ENCODE results near the gene SP9. TPM values are rescaled to one million over a fixed set of nuclear protein-coding genes. Genes with fewer than 3 reads are reported as not detected.

The SP9 gene
- total and polyA plus RNA-seq, 10 donors = not detected

DNA sequence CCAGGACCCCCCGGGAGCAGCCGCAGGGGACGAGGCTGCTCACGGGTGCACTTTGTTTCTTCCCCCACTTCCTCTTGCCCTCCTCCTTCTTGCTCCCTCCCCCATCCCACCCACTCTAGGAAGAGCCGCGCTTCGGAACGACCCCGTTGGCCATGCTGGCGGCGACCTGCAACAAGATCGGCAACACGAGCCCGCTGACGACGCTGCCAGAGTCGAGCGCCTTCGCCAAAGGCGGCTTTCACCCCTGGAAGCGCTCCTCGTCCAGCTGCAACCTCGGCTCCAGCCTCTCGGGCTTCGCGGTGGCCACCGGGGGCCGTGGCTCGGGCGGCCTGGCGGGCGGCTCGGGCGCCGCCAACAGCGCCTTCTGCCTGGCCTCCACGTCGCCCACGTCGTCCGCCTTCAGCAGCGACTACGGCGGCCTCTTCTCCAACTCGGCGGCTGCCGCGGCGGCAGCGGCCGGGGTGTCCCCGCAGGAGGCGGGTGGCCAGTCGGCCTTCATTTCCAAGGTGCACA lies 1.3 kb downstream of the SP9 start:
- H3K9me3 ChIP-seq = peaks cover 0 to 3% (median 0%) of the 10 kb centered on the region in 8 donors
- H3K27me3 ChIP-seq (replicated peaks in 1 of 7) = peaks cover 38 to 100% (median 100%) of the 10 kb centered on the region in 7 donors
- 1 to 4% (median 3%) methylated on average over 35 to 54 of the region's 54 CpGs for WGBS, 5 donors
- peak; percentile 81 for DNase-seq
- H3K36me3 ChIP-seq = no peaks in the 10 kb centered on the region
- intact Hi-C loops (cut with DNase I; ENCODE audit: low total_unique reads) = no loop called here
- peak overlapping the region in 7 of 8 donors; percentile 30 to 70 (median 41) for H3K4me3 ChIP-seq
- TF ChIP-seq POLR2AphosphoS5 (IDR thresholded peaks at IDR 0.05) (peak in 1 of 3 donors; percentile 11), POLR2A (IDR thresholded peaks at IDR 0.05) (no peak)
- TF ChIP-seq, protein P1, sequence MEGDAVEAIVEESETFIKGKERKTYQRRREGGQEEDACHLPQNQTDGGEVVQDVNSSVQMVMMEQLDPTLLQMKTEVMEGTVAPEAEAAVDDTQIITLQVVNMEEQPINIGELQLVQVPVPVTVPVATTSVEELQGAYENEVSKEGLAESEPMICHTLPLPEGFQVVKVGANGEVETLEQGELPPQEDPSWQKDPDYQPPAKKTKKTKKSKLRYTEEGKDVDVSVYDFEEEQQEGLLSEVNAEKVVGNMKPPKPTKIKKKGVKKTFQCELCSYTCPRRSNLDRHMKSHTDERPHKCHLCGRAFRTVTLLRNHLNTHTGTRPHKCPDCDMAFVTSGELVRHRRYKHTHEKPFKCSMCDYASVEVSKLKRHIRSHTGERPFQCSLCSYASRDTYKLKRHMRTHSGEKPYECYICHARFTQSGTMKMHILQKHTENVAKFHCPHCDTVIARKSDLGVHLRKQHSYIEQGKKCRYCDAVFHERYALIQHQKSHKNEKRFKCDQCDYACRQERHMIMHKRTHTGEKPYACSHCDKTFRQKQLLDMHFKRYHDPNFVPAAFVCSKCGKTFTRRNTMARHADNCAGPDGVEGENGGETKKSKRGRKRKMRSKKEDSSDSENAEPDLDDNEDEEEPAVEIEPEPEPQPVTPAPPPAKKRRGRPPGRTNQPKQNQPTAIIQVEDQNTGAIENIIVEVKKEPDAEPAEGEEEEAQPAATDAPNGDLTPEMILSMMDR (IDR thresholded peaks at IDR 0.05 in 8 of 11, conservative IDR thresholded peaks at IDR 0.05 in 3 of 11) = no peak
- peaks cover 27 to 80% (median 69%) of the 10 kb centered on the region in 6 donors for H3K4me1 ChIP-seq
- H3K27ac ChIP-seq = no peak overlapping the region

DNA sequence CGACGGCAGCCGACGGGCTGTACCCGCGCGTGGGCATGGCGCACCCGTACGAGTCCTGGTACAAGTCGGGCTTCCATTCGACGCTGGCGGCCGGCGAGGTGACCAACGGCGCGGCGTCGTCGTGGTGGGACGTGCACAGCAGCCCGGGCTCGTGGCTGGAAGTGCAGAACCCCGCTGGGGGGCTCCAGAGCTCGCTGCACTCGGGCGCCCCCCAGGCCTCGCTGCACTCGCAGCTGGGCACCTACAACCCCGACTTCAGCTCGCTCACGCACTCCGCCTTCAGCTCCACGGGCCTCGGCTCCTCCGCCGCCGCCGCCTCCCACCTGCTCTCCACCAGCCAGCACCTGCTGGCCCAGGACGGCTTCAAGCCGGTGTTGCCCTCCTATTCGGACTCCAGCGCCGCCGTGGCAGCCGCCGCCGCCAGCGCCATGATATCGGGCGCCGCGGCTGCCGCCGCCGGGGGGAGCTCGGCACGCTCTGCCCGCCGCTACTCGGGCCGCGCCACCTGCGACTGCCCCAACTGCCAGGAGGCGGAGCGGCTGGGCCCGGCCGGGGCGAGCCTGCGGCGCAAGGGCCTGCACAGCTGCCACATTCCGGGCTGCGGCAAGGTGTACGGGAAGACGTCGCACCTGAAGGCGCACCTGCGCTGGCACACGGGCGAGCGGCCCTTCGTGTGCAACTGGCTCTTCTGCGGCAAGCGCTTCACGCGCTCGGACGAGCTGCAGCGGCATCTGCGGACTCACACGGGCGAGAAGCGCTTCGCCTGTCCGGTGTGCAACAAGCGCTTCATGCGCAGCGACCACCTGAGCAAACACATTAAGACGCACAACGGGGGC lies 2.0 kb downstream of the SP9 start:
- H3K9me3 ChIP-seq = peaks cover 0 to 3% (median 0%) of the 10 kb centered on the region in 8 donors
- no peaks in the 10 kb centered on the region for H3K36me3 ChIP-seq
- no peak for TF ChIP-seq POLR2A (IDR thresholded peaks at IDR 0.05)
- no peak for TF ChIP-seq POLR2AphosphoS5 (IDR thresholded peaks at IDR 0.05)
- TF ChIP-seq, protein P1 (IDR thresholded peaks at IDR 0.05 in 8 of 11, conservative IDR thresholded peaks at IDR 0.05 in 3 of 11) = peak in 3 of 11 experiments; percentile 16 to 18 (median 17)
- H3K4me1 ChIP-seq = peaks cover 28 to 87% (median 75%) of the 10 kb centered on the region in 6 donors
- peaks cover 37 to 100% (median 100%) of the 10 kb centered on the region in 7 donors for H3K27me3 ChIP-seq (replicated peaks in 1 of 7)
- intact Hi-C loops (cut with DNase I; ENCODE audit: low total_unique reads) = no loop called here
- WGBS, 5 donors = 2 to 3% (median 2%) methylated on average over 22 to 102 of the region's 102 CpGs
- peak overlapping the region; percentile 19 to 70 (median 40) for H3K4me3 ChIP-seq
- DNase-seq = peak; percentile 91
- H3K27ac ChIP-seq = no peak overlapping the region

DNA sequence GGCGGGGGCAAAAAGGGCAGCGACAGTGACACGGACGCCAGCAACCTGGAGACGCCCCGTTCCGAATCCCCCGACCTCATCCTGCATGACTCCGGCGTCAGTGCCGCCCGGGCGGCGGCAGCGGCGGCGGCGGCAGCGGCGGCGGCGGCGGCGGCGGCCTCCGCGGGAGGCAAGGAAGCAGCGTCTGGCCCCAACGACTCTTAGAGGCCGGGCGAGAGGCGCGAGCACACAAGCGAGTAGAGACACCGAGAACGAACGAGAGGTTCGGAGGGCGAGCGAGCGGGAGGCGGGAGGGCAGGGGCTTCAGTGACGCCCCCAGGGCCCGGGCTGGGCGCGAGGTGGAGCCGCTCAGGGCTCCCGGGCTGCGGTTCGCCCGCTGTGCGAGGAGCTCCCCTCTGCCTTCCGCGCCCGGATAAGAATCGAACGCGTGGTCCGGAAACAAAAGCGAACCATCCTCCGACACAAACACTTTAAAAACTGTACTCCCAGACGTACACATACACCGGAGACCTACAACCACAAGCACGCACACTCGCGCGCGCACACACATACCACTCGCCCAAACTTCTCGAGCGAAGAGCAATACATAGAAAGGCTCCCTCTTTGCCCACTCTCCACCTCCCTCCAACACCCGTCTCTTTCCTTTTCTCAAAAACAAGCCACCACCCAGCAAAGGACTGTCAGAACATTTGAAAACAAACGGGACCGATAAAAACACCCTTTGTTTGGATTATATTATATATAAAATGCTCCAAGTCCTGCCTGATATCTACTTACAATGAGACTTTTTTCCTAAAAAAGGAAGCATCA lies 2.8 kb downstream of the SP9 start:
- peak; percentile 79 for DNase-seq
- WGBS, 5 donors = 2 to 4% (median 3%) methylated on average over 25 to 74 of the region's 74 CpGs
- H3K4me1 ChIP-seq = peaks cover 34 to 91% (median 80%) of the 10 kb centered on the region in 6 donors

More for the DNA sequence above, 2.8 kb downstream of the SP9 start:
- peaks cover 31 to 100% (median 100%) of the 10 kb centered on the region in 7 donors for H3K27me3 ChIP-seq (replicated peaks in 1 of 7)
- no peaks in the 10 kb centered on the region for H3K36me3 ChIP-seq
- no peak overlapping the region for H3K27ac ChIP-seq
- H3K9me3 ChIP-seq = peaks cover 0 to 3% (median 0%) of the 10 kb centered on the region in 8 donors
- TF ChIP-seq POLR2AphosphoS5 (IDR thresholded peaks at IDR 0.05) (peak; percentile 43 to 75 (median 50)), POLR2A (IDR thresholded peaks at IDR 0.05) (no peak)
- TF ChIP-seq, protein P1 (IDR thresholded peaks at IDR 0.05 in 8 of 11, conservative IDR thresholded peaks at IDR 0.05 in 3 of 11) = no peak
- intact Hi-C loops (cut with DNase I; ENCODE audit: low total_unique reads) = no loop called here
- peak overlapping the region in 7 of 8 donors; percentile 30 to 70 (median 41) for H3K4me3 ChIP-seq
